K562 (cell line): ENCODE results near the gene SF3A2. TPM values are rescaled to one million over a fixed set of nuclear protein-coding genes. Genes with fewer than 3 reads are reported as not detected.

Experiments used
- CBX8 ChIP-seq: fragments of 200-600 bp; sonication (generic); IDR thresholded peaks from 2 replicates; pipeline ENCODE4 v1.6.1; 2012; ENCODE audit warnings: borderline replicate concordance, mixed run types, low read depth, mild to moderate bottlenecking, moderate library complexity, mixed read lengths, low read length, control low read depth, inconsistent platforms; ENCODE audit not compliant: poor library complexity, severe bottlenecking; ENCODE audit errors: extremely low read depth
- GTF2A2 ChIP-seq: IDR thresholded peaks from 2 replicates; pipeline ENCODE4 v1.6.1; 2016; ENCODE audit warnings: mild to moderate bottlenecking, missing genetic modification characterization, missing compliant biosample characterization
- HCFC1 ChIP-seq: IDR thresholded peaks from 2 replicates; pipeline ENCODE4 v1.6.1; 2012; ENCODE audit warnings: low read depth, low read length, improper control_type of control experiment
- KDM4B ChIP-seq, 2 experiments: fragments of 450-650 bp in 1 of 2; sonication (generic) in 1 of 2; IDR thresholded peaks; 2 replicates each; pipeline ENCODE4 v1.6.1; 2016 to 2017; ENCODE audit warnings: borderline replicate concordance in 2 of 2, antibody characterized with exemption in 1 of 2, low read depth in 1 of 2, mild to moderate bottlenecking in 1 of 2
- PHF20 ChIP-seq: fragments of 450-650 bp; IDR thresholded peaks from 2 replicates; pipeline ENCODE4 v1.6.1; 2018; ENCODE audit not compliant: partially characterized antibody
- RBBP5 ChIP-seq: fragments of 200-600 bp; sonication (generic); IDR thresholded peaks from 2 replicates; pipeline ENCODE4 v1.6.1; 2012; ENCODE audit warnings: borderline replicate concordance, mild to moderate bottlenecking, low read length, control low read depth, inconsistent platforms; ENCODE audit not compliant: insufficient read depth, poor library complexity, severe bottlenecking
- TAL1 ChIP-seq: fragments of 450-650 bp; IDR thresholded peaks from 2 replicates; pipeline ENCODE4 v1.6.1; 2016; ENCODE audit warnings: mild to moderate bottlenecking
- TSC22D4 ChIP-seq: fragments of 450-650 bp; IDR thresholded peaks from 2 replicates; pipeline ENCODE4 v1.6.1; 2016; ENCODE audit warnings: missing genetic modification characterization, missing biosample characterization, control low read depth
- ZNF253 ChIP-seq: fragments of 250-450 bp; sonication (Bioruptor Pico); conservative IDR thresholded peaks from 2 replicates; pipeline ENCODE4 v1.6.1; 2021; ENCODE audit warnings: mild to moderate bottlenecking
- polyA plus RNA-seq, 8 experiments: library from polyadenylated mRNA; depleted of rRNA in 4 of 8; stranded (reverse) in 5 of 8; unstranded in 3 of 8; fragments of >200 nt; fragmentation: Nextera tagmentation in 2 of 8; fragmentation: Illumina TruSeq in 1 of 8; extraction: Ambion mirVana in 2 of 8; extraction: Trizol in 1 of 8; gene quantifications; 2 replicates each; pipeline versions ENCODE4 v1.2.1 to v1.2.3, GENCODE V29; 2011 to 2014; ENCODE audit warnings: inconsistent platforms in 1 of 8, missing spikeins in 1 of 8
- total RNA-seq, 7 experiments: library from RNA; depleted of rRNA in 6 of 7; stranded (reverse); fragments of >200 nt in 6 of 7; fragmentation: Illumina TruSeq in 2 of 7; extraction: Trizol in 2 of 7; gene quantifications; 2 replicates each; pipeline versions ENCODE4 v1.2.1 to v1.2.3, GENCODE V29; 2011 to 2021; ENCODE audit warnings: low replicate concordance in 1 of 7
- TF ChIP-seq, protein P1 (sequence below), 2 experiments: fragments of 450-650 bp; formaldehyde crosslinking in 1 of 2; IDR thresholded peaks; 2 replicates each; pipeline versions ENCODE4 v1.4.0 to v1.6.1; 2014 to 2020; ENCODE audit warnings: mild to moderate bottlenecking in 2 of 2, borderline replicate concordance in 1 of 2, low read depth in 1 of 2
- TF ChIP-seq, protein P2 (sequence below): sonication (generic); formaldehyde crosslinking; IDR thresholded peaks from 2 replicates; pipeline ENCODE4 v1.8.0; 2022; ENCODE audit warnings: mild to moderate bottlenecking, low read depth, missing genetic modification reagents
- TF ChIP-seq, protein P3 (sequence below): fragments of 450-650 bp; formaldehyde crosslinking; IDR thresholded peaks from 2 replicates; pipeline ENCODE4 v1.4.0; 2022; ENCODE audit warnings: missing genetic modification characterization
- TF ChIP-seq, protein P4 (sequence below): IDR thresholded peaks from 2 replicates; pipeline ENCODE4 v1.6.1; 2014; ENCODE audit warnings: antibody characterized with exemption

SF3A2 gene
- total and polyA plus RNA-seq, 9 of the 15 experiments (the other 6 are each of a cell fraction or from before 2014, with no cell fraction given): 0.17 to 194 (median 22.8) TPM

GRCh38 chr19:2269244-2270156, 32.9 kb downstream of the SF3A2 start (continued):
- TF ChIP-seq PHF20: no peak
- TF ChIP-seq ZNF253 (CRISPR knock-in tag): no peak
- TF ChIP-seq, protein P1, sequence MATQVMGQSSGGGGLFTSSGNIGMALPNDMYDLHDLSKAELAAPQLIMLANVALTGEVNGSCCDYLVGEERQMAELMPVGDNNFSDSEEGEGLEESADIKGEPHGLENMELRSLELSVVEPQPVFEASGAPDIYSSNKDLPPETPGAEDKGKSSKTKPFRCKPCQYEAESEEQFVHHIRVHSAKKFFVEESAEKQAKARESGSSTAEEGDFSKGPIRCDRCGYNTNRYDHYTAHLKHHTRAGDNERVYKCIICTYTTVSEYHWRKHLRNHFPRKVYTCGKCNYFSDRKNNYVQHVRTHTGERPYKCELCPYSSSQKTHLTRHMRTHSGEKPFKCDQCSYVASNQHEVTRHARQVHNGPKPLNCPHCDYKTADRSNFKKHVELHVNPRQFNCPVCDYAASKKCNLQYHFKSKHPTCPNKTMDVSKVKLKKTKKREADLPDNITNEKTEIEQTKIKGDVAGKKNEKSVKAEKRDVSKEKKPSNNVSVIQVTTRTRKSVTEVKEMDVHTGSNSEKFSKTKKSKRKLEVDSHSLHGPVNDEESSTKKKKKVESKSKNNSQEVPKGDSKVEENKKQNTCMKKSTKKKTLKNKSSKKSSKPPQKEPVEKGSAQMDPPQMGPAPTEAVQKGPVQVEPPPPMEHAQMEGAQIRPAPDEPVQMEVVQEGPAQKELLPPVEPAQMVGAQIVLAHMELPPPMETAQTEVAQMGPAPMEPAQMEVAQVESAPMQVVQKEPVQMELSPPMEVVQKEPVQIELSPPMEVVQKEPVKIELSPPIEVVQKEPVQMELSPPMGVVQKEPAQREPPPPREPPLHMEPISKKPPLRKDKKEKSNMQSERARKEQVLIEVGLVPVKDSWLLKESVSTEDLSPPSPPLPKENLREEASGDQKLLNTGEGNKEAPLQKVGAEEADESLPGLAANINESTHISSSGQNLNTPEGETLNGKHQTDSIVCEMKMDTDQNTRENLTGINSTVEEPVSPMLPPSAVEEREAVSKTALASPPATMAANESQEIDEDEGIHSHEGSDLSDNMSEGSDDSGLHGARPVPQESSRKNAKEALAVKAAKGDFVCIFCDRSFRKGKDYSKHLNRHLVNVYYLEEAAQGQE (IDR thresholded peaks at IDR 0.05; ENCODE audit: borderline replicate concordance): no peak
- TF ChIP-seq, protein P1 (CRISPR knock-in tag; IDR thresholded peaks at IDR 0.05; ENCODE audit: low read depth): no peak
- peak in 1 of 2 experiments; percentile 61; a peak in 1 of 4 replicates for TF ChIP-seq KDM4B (IDR thresholded peaks at IDR 0.05; ENCODE audit: borderline replicate concordance in 2 of 2, low read depth in 1 of 2)
- TF ChIP-seq TAL1: no peak
- TF ChIP-seq, protein P2, sequence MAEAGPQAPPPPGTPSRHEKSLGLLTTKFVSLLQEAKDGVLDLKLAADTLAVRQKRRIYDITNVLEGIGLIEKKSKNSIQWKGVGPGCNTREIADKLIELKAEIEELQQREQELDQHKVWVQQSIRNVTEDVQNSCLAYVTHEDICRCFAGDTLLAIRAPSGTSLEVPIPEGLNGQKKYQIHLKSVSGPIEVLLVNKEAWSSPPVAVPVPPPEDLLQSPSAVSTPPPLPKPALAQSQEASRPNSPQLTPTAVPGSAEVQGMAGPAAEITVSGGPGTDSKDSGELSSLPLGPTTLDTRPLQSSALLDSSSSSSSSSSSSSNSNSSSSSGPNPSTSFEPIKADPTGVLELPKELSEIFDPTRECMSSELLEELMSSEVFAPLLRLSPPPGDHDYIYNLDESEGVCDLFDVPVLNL (CRISPR knock-in tag): no peak
- no peak for TF ChIP-seq TSC22D4
- peak; percentile 62 for TF ChIP-seq HCFC1
- TF ChIP-seq GTF2A2: peak; percentile 96
- no peak for TF ChIP-seq CBX8
- peak; percentile 87 for TF ChIP-seq RBBP5
- TF ChIP-seq, protein P3, sequence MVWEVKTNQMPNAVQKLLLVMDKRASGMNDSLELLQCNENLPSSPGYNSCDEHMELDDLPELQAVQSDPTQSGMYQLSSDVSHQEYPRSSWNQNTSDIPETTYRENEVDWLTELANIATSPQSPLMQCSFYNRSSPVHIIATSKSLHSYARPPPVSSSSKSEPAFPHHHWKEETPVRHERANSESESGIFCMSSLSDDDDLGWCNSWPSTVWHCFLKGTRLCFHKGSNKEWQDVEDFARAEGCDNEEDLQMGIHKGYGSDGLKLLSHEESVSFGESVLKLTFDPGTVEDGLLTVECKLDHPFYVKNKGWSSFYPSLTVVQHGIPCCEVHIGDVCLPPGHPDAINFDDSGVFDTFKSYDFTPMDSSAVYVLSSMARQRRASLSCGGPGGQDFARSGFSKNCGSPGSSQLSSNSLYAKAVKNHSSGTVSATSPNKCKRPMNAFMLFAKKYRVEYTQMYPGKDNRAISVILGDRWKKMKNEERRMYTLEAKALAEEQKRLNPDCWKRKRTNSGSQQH: peak; percentile 66; the same call in 1 of the 2 replicates
- TF ChIP-seq, protein P4, sequence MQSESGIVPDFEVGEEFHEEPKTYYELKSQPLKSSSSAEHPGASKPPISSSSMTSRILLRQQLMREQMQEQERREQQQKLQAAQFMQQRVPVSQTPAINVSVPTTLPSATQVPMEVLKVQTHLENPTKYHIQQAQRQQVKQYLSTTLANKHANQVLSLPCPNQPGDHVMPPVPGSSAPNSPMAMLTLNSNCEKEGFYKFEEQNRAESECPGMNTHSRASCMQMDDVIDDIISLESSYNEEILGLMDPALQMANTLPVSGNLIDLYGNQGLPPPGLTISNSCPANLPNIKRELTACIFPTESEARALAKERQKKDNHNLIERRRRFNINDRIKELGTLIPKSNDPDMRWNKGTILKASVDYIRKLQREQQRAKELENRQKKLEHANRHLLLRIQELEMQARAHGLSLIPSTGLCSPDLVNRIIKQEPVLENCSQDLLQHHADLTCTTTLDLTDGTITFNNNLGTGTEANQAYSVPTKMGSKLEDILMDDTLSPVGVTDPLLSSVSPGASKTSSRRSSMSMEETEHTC: peak; percentile 48; the same call in 1 of the 2 replicates
